AG09309 (cell line): Measurements from ENCODE around the gene PTBP1.

Source experiments
- DNase-seq: peaks from one replicate; pipeline ENCODE4 v3.0.0-alpha.2; 2010; ENCODE audit warnings: low read depth
- H3K4me3 ChIP-seq: 2 replicates; pipeline ENCODE4 v1.5.1; 2011; ENCODE audit warnings: mild to moderate bottlenecking, low read depth, low read length, moderate library complexity; ENCODE audit not compliant: control insufficient read depth
- TF ChIP-seq, protein P1 (sequence below): IDR thresholded peaks from 2 replicates; pipeline ENCODE4 v1.5.1; 2011; ENCODE audit warnings: mild to moderate bottlenecking, low read depth, low read length, inconsistent platforms; ENCODE audit not compliant: insufficient read depth, control insufficient read depth; ENCODE audit errors: missing control alignments

Gene PTBP1

DNA sequence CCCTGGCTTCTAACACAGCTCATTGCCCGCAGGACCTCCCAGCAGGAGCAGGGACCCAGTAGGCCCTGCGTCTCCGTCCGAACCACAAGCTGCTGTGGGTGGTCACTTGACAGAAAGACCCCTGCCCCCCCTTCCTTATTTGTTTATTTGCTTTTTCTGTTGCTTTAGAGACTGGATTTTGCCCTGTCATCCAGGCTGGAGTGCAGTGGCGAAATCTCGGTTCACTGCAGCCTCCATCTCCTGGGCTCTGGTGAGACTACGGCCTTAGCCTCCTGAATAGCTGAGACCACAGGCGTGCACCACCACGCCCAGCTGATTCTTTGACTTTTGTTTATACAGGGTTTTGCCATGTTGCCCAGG lies 7.6 kb upstream of the PTBP1 start:
- DNase-seq: no peak
- H3K4me3 ChIP-seq: no peak overlapping the region
- TF ChIP-seq, protein P1, sequence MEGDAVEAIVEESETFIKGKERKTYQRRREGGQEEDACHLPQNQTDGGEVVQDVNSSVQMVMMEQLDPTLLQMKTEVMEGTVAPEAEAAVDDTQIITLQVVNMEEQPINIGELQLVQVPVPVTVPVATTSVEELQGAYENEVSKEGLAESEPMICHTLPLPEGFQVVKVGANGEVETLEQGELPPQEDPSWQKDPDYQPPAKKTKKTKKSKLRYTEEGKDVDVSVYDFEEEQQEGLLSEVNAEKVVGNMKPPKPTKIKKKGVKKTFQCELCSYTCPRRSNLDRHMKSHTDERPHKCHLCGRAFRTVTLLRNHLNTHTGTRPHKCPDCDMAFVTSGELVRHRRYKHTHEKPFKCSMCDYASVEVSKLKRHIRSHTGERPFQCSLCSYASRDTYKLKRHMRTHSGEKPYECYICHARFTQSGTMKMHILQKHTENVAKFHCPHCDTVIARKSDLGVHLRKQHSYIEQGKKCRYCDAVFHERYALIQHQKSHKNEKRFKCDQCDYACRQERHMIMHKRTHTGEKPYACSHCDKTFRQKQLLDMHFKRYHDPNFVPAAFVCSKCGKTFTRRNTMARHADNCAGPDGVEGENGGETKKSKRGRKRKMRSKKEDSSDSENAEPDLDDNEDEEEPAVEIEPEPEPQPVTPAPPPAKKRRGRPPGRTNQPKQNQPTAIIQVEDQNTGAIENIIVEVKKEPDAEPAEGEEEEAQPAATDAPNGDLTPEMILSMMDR: no peak

DNA sequence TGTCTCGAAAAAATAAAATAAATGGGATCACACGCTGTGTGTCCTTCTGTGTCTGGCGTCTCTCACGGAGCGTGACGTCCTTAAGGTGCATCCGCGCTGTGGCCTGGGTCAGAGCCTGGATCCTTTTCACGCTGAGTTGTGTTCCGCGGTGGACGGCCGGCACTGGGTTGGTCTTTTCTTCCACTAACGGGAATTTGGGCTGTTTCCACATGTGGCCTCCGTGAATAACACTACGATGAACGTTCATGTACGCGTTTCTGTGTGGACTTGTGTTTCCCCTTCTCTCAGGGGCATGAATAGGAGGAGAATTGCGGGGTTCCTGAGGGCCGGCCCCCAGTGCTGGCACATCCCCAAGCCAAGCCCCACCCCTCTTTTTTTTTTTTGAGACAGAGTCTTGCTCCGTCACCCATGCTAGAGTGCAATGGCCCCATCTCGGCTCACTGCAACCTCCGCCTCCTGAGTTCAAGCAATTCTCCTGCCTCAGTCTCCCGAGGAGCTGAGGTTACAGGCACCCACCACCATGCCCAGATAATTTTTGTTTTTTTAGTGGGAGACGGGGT lies 6.2 kb upstream of the PTBP1 start:
- no peak overlapping the region for H3K4me3 ChIP-seq
- TF ChIP-seq, protein P1: no peak
- DNase-seq: no peak

- no peak overlapping the region for H3K4me3 ChIP-seq
- TF ChIP-seq, protein P1: no peak
- DNase-seq: no peak
Observed at GRCh38 chr19:791567-792305, 5.5 kb upstream of the PTBP1 start.

DNA sequence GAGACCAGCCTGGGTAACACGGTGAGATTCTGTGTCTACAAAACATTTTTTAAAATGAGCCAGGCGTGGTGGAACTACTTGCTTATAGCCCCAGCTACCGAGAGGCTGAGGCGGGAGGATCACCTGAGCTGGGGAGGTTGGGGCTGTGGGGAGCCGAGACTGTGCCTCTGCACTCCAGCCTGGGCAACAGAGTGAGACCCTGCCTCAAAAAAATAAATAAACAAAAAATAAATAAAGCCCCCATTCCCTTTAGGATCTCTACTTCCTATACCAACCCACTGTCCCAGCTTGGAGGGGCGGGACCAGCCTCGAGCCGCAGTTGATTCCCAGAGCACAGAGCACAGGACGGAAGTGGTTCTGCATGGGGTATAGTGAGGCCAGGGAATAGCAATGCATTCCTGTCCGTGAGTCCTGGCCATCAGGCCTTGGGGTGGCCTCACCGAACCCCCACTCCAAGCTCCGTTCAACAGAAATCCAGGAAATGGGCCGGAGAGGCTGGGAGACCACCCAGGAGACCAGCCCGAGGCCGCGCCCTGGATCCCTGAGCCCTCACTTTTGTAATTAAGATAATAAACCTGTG lies 4.9 kb upstream of the PTBP1 start:
- TF ChIP-seq, protein P1: no peak
- DNase-seq: no peak
- no peak overlapping the region for H3K4me3 ChIP-seq

- TF ChIP-seq, protein P1: no peak
- DNase-seq: no peak
- no peak overlapping the region for H3K4me3 ChIP-seq
Observed at GRCh38 chr19:793806-794205, 3.4 kb upstream of the PTBP1 start.

DNA sequence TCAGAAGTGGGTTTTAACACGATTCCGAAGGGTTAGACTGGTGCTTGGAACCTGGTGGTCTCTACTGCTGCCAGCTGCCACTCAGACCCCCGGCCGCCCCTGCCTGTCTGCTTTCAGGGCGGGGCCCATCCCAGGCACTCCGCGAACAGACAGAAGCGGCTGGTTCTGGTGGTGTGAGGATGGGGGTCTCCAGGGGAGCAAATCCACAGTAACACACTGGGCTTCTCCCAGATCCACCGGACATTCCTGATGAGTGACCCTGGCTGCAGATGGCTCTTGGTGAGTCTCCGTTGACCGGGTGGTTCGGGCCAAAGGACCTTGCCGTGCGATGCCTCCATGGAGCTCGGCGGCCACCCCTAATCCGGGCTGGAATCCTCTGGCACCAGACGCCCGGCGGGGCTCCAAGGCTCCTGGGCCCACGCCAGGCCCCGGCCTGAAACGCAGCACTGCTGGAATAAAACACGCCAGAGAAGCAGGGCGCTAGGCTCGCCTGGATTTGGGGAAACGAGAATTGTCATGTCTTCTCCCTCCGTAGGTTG lies 2.1 kb upstream of the PTBP1 start:
- TF ChIP-seq, protein P1: no peak
- no peak overlapping the region for H3K4me3 ChIP-seq
- no peak for DNase-seq
